Brain microvascular endothelial cell (primary cell): ENCODE data around the gene GFAP.
A peak's percentile ranks its signal among the peaks of the same experiment; 100 is the strongest.

ENCODE experiments used
- DNase-seq: peaks from one replicate; pipeline ENCODE4 v3.0.0-alpha.2; 2020
- H3K27ac ChIP-seq: fragments of 250-450 bp; sonication (Bioruptor Pico); 2 replicates; pipeline ENCODE4 v1.5.1; 2020; ENCODE audit warnings: mild to moderate bottlenecking, moderate library complexity
- H3K27me3 ChIP-seq: fragments of 250-450 bp; sonication (Bioruptor Pico); replicated peaks from 2 replicates; pipeline ENCODE4 v1.5.1; 2020; ENCODE audit warnings: mild to moderate bottlenecking
- H3K36me3 ChIP-seq: fragments of 250-450 bp; sonication (Bioruptor Pico); replicated peaks from 2 replicates; pipeline ENCODE4 v1.5.1; 2020; ENCODE audit warnings: mild to moderate bottlenecking
- H3K4me3 ChIP-seq: 2 replicates; pipeline ENCODE4 v1.5.1; 2011; ENCODE audit warnings: low read depth, mild to moderate bottlenecking, control low read depth, low read length, moderate library complexity
- in situ Hi-C: cut with HindIII; loops from 2 replicates; pipeline ENCODE4 v1.10.0; 2017; ENCODE audit warnings: low sequenced_read_pairs, low pct_ligation_motif_present
- TF ChIP-seq, protein P1 (sequence below): IDR thresholded peaks from 2 replicates; pipeline ENCODE4 v1.5.1; 2011; ENCODE audit warnings: low read depth, mild to moderate bottlenecking, moderate library complexity, low read length, control low read depth, inconsistent platforms; ENCODE audit errors: missing control alignments

GFAP gene

GRCh38 chr17:44867841-44868240, 47.5 kb downstream of the GFAP start:
- TF ChIP-seq, protein P1, sequence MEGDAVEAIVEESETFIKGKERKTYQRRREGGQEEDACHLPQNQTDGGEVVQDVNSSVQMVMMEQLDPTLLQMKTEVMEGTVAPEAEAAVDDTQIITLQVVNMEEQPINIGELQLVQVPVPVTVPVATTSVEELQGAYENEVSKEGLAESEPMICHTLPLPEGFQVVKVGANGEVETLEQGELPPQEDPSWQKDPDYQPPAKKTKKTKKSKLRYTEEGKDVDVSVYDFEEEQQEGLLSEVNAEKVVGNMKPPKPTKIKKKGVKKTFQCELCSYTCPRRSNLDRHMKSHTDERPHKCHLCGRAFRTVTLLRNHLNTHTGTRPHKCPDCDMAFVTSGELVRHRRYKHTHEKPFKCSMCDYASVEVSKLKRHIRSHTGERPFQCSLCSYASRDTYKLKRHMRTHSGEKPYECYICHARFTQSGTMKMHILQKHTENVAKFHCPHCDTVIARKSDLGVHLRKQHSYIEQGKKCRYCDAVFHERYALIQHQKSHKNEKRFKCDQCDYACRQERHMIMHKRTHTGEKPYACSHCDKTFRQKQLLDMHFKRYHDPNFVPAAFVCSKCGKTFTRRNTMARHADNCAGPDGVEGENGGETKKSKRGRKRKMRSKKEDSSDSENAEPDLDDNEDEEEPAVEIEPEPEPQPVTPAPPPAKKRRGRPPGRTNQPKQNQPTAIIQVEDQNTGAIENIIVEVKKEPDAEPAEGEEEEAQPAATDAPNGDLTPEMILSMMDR, result no peak
- DNase-seq, result no peak
- Histone ChIP-seq H3K36me3 (peaks cover 73% of the 10 kb centered on the region), H3K27ac (no peak overlapping the region), H3K4me3 (no peak overlapping the region), H3K27me3 (no peaks in the 10 kb centered on the region)
- in situ Hi-C loops, result no loop called here

- DNase-seq, result no peak
- Histone ChIP-seq H3K27ac (no peak overlapping the region), H3K27me3 (no peaks in the 10 kb centered on the region), H3K4me3 (no peak overlapping the region), H3K36me3 (peaks cover 64% of the 10 kb centered on the region)
- TF ChIP-seq, protein P1, result no peak
- in situ Hi-C loops, result no loop called here
These were observed 49.4 kb downstream of the GFAP start for GRCh38 chr17:44865931-44866330.

GRCh38 chr17:44865231-44865660, 50.1 kb downstream of the GFAP start:
- peak; percentile 66 for DNase-seq
- TF ChIP-seq, protein P1, result peak; percentile 90
- Histone ChIP-seq H3K36me3 (peaks cover 67% of the 10 kb centered on the region), H3K27me3 (no peaks in the 10 kb centered on the region), H3K27ac (no peak overlapping the region), H3K4me3 (no peak overlapping the region)
- in situ Hi-C loops, result no loop called here

GRCh38 chr17:44864831-44865230, 50.5 kb downstream of the GFAP start:
- no peak for DNase-seq
- in situ Hi-C loops, result no loop called here
- TF ChIP-seq, protein P1, result no peak
- Histone ChIP-seq H3K36me3 (peaks cover 71% of the 10 kb centered on the region), H3K27ac (no peak overlapping the region), H3K27me3 (no peaks in the 10 kb centered on the region), H3K4me3 (no peak overlapping the region)

- TF ChIP-seq, protein P1, result no peak
- no peak for DNase-seq
- H3K4me3 ChIP-seq, result no peak overlapping the region
- in situ Hi-C loops, result no loop called here
- peaks cover 76% of the 10 kb centered on the region for H3K36me3 ChIP-seq
- no peak overlapping the region for H3K27ac ChIP-seq
- H3K27me3 ChIP-seq, result no peaks in the 10 kb centered on the region
These were observed 52.0 kb downstream of the GFAP start for GRCh38 chr17:44863061-44863918.
